BLaER1 treated with 17β-estradiol and CSF1 and Interleukin-3, amounts not matched to agents 10 nM and 100 nM (cell line): ENCODE data around the gene USP3.

Experiments
- H3K27ac ChIP-seq, 11 experiments: shearing (Covaris generic); formaldehyde crosslinking; 2 replicates each; pipeline ENCODE4 v1.8.1; 2022
- H3K27me3 ChIP-seq, 11 experiments: shearing (Covaris generic); formaldehyde crosslinking; 2 replicates each; pipeline ENCODE4 v1.8.1; 2022
- H3K36me3 ChIP-seq, 11 experiments: shearing (Covaris generic); formaldehyde crosslinking; 2 replicates each; pipeline ENCODE4 v1.8.1; 2022
- H3K4me1 ChIP-seq, 10 experiments: shearing (Covaris generic); formaldehyde crosslinking; 2 replicates each; pipeline ENCODE4 v1.8.1; 2022
- H3K4me2 ChIP-seq, 11 experiments: shearing (Covaris generic); formaldehyde crosslinking; 2 replicates each; pipeline ENCODE4 v1.8.1; 2022
- H3K4me3 ChIP-seq, 10 experiments: shearing (Covaris generic); formaldehyde crosslinking; 2 replicates each; pipeline ENCODE4 v1.8.1; 2022
- H3K9ac ChIP-seq, 11 experiments: shearing (Covaris generic); formaldehyde crosslinking; 2 replicates each; pipeline ENCODE4 v1.8.1; 2022
- H3K9me3 ChIP-seq, 11 experiments: shearing (Covaris generic); formaldehyde crosslinking; replicated peaks in 1 of 11; 2 replicates each; pipeline ENCODE4 v1.8.1; 2022
- H4K20me1 ChIP-seq, 11 experiments: shearing (Covaris generic); formaldehyde crosslinking; 2 replicates each; pipeline ENCODE4 v1.8.1; 2022
- Cebpa-rat ChIP-seq, 11 experiments: shearing (Covaris generic); IDR thresholded peaks; 2 replicates each; pipeline ENCODE4 v1.8.1; 2022

The USP3 gene

DNA sequence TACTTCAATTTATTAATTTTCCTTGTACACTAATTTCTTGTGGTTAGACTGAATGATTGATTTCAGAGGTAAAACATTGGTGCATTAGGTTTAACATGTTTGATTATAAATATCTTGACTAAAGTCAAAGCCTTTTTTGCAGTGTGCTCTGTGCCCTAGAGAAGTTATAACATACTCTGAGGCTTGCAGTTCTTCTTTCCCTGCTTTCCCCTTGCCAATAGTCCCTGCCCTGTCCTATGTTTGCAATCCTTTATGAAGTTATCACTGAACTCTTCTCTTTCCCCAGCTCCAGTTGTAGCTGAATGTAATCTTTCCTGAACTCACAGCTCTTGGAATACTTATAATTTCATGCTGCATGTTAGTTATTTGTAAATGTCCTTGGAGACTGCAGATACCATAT, 35.6 kb downstream of the USP3 start:
- peaks cover 27 to 81% (median 47%) of the 10 kb centered on the region in 10 experiments for H3K4me1 ChIP-seq
- no peaks in the 10 kb centered on the region for H3K9me3 ChIP-seq
- H3K9ac ChIP-seq: peak overlapping the region in 1 of 11 experiments; percentile 3; a peak in 1 of 22 replicates
- TF ChIP-seq Cebpa-rat (IDR thresholded peaks at IDR 0.05): no peak
- no peak overlapping the region for H3K27ac ChIP-seq
- H4K20me1 ChIP-seq: peaks cover 89 to 100% (median 99%) of the 10 kb centered on the region in 11 experiments
- peak overlapping the region in 4 of 11 experiments; percentile 6 to 47 (median 38); a peak in 5 of 22 replicates for H3K4me2 ChIP-seq
- no peak overlapping the region for H3K4me3 ChIP-seq
- H3K36me3 ChIP-seq: peaks cover 52 to 90% (median 70%) of the 10 kb centered on the region in 11 experiments
- no peaks in the 10 kb centered on the region for H3K27me3 ChIP-seq

DNA sequence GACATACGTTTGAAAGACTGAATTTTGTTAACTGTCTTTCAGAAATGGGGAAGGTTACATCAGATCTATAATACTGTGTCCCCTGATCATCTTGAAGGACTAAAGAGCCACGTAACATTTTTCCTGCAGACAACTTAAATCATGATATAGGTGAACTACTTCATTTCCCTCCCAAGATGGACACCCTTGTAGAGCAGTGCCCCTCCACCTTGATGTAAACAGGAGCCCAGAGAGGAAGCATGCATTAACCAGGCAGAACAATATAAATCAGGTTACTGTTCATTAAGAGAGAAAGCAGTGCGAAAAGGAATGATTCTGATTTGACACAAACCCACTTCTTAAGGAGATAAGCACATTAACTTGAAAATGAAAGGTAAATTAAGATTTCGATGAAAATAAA, 36.1 kb downstream of the USP3 start:
- peaks cover 89 to 100% (median 99%) of the 10 kb centered on the region in 11 experiments for H4K20me1 ChIP-seq
- H3K9ac ChIP-seq: no peak overlapping the region
- H3K4me1 ChIP-seq: peaks cover 26 to 81% (median 48%) of the 10 kb centered on the region in 10 experiments
- peak overlapping the region in 3 of 11 experiments; percentile 35 to 47 (median 40); a peak in 4 of 22 replicates for H3K4me2 ChIP-seq
- no peak overlapping the region for H3K27ac ChIP-seq
- H3K27me3 ChIP-seq: no peaks in the 10 kb centered on the region
- peaks cover 51 to 90% (median 70%) of the 10 kb centered on the region in 11 experiments for H3K36me3 ChIP-seq
- no peak overlapping the region for H3K4me3 ChIP-seq
- no peaks in the 10 kb centered on the region for H3K9me3 ChIP-seq
- TF ChIP-seq Cebpa-rat (IDR thresholded peaks at IDR 0.05): no peak

DNA sequence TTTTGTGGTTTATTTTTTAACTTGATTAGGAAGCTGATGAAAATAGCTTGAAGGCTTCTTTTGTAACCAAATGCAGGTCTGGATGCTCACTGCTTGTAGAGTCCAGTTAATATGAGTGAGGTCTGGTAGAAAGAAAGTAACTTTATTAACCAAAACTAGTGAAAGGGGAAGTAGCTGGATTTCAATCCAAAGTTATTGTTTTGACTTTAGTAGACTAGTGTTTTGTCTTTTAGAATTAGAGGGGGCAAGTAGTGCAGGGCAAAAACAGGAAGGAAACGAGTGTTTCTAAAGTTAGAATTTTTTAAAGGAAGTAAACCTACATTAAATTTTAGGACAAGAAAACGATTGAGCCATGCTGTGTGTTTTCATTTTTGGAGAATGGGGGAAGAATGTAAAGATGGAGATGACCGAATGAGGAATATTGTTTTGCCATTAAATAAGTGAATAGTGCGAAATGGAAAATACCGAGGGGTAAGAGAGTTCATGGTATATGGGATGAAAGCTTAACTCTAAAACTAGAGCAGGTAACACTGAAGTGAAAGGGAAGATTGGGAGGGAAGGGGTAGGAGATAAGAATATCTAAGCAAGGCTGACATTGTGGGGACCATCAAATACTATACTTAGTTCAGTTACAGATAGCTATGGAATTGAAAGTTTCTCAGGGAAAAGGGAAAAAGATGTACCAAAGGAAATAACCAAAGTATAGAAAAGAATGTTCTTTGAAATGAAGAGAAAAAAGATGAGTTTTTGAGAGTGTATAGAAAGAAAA, 40.0 kb downstream of the USP3 start:
- Histone ChIP-seq H3K9me3 (no peaks in the 10 kb centered on the region), H3K27ac (peak overlapping the region; percentile 29 to 83 (median 64); a peak in 18 of 22 replicates), H3K4me1 (peaks cover 21 to 75% (median 50%) of the 10 kb centered on the region in 10 experiments), H3K4me3 (peak overlapping the region in 9 of 10 experiments; percentile 19 to 48 (median 26); a peak in 11 of 20 replicates), H3K4me2 (peak overlapping the region; percentile 66 to 98 (median 81)), H3K9ac (peak overlapping the region in 7 of 11 experiments; percentile 11 to 63 (median 55); a peak in 10 of 22 replicates), H4K20me1 (peaks cover 80 to 100% (median 97%) of the 10 kb centered on the region in 11 experiments), H3K27me3 (no peaks in the 10 kb centered on the region), H3K36me3 (peaks cover 40 to 86% (median 67%) of the 10 kb centered on the region in 11 experiments; a peak in 21 of 22 replicates)
- no peak for TF ChIP-seq Cebpa-rat (IDR thresholded peaks at IDR 0.05)

DNA sequence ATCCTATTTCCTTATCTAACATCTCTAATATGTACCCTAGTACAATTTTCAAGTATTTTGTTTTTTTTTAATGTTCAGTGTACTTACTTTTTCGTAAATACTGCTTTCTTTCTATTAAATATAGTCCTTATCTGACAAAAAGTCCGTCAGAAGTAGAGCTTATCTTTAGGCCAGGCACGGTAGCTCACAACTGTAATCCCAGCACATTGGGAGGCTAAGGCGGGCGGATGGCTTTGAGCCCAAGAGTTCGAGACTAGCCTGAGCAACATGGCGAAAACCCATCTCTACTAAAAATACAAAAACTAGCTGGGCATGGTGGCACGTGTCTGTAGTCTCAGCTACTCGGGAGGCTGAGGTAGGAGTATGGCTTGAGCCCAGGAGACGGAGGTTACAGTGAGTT, 41.1 kb downstream of the USP3 start:
- H3K27ac ChIP-seq: peak overlapping the region in 5 of 11 experiments; percentile 64 to 83 (median 81); a peak in 9 of 22 replicates

DNA sequence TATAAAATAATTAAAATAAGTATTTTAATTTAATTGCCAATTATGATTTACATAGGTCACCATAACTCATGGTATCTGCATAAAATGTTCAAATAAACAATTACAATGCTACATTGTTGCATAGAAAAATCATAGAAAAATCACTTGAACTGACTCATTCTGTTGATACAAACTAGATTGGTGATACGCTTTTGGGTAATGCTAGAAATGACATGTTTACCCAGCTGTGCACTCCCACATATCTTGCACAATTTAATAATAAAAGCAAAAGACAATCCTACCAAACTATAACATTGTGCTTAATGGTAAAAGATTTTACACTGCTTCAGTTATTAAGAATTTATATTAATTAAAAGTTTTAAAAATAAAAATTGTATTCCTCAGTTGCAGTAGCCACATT, 47.0 kb downstream of the USP3 start:
- Histone ChIP-seq H4K20me1 (peaks cover 92 to 100% (median 98%) of the 10 kb centered on the region in 11 experiments), H3K27ac (no peak overlapping the region), H3K36me3 (peaks cover 59 to 95% (median 85%) of the 10 kb centered on the region in 11 experiments), H3K9me3 (no peaks in the 10 kb centered on the region), H3K4me3 (no peak overlapping the region), H3K27me3 (no peaks in the 10 kb centered on the region), H3K9ac (no peak overlapping the region; a peak in 1 of 22 replicates), H3K4me2 (no peak overlapping the region), H3K4me1 (peaks cover 11 to 29% (median 22%) of the 10 kb centered on the region in 10 experiments; a peak in 18 of 20 replicates)
- TF ChIP-seq Cebpa-rat (IDR thresholded peaks at IDR 0.05): no peak

More for the DNA sequence above, 41.1 kb downstream of the USP3 start:
- Histone ChIP-seq H3K36me3 (peaks cover 35 to 86% (median 66%) of the 10 kb centered on the region in 11 experiments; a peak in 21 of 22 replicates), H4K20me1 (peaks cover 79 to 100% (median 97%) of the 10 kb centered on the region in 11 experiments), H3K27me3 (no peaks in the 10 kb centered on the region), H3K9me3 (no peaks in the 10 kb centered on the region), H3K9ac (no peak overlapping the region; a peak in 2 of 22 replicates), H3K4me3 (no peak overlapping the region), H3K4me2 (peak overlapping the region in 5 of 11 experiments; percentile 83 to 98 (median 91); a peak in 10 of 22 replicates), H3K4me1 (peaks cover 21 to 66% (median 46%) of the 10 kb centered on the region in 10 experiments)
- no peak for TF ChIP-seq Cebpa-rat (IDR thresholded peaks at IDR 0.05)

DNA sequence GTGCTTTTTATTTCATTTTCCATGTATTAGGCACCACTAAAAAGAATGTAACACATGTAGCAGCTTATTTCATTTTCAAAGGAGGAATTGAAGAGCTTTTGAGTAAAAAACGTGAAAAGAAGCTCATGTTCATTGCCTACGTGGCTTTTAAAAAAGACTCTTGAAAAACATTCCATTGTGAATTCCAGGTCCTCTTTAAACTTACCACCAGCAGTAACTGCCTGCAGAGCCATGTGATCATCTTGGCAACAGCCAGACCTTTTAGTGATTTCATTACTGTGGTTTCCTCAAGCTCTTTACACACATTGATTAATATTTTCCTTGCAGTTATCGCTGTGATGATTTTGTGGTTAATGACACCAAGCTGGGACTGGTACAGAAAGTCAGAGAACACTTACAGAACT, 49.0 kb downstream of the USP3 start:
- Histone ChIP-seq H3K36me3 (peaks cover 66 to 99% (median 88%) of the 10 kb centered on the region in 11 experiments), H3K4me3 (no peak overlapping the region), H3K9ac (no peak overlapping the region; a peak in 1 of 22 replicates), H3K4me1 (peaks cover 0 to 22% (median 14%) of the 10 kb centered on the region in 10 experiments; a peak in 15 of 20 replicates), H4K20me1 (peaks cover 87 to 100% (median 99%) of the 10 kb centered on the region in 11 experiments), H3K4me2 (peak overlapping the region in 5 of 11 experiments; percentile 3 to 48 (median 8); a peak in 5 of 22 replicates), H3K27me3 (no peaks in the 10 kb centered on the region), H3K27ac (peak overlapping the region in 1 of 11 experiments; percentile 33; a peak in 1 of 22 replicates), H3K9me3 (no peaks in the 10 kb centered on the region)
- no peak for TF ChIP-seq Cebpa-rat (IDR thresholded peaks at IDR 0.05)

DNA sequence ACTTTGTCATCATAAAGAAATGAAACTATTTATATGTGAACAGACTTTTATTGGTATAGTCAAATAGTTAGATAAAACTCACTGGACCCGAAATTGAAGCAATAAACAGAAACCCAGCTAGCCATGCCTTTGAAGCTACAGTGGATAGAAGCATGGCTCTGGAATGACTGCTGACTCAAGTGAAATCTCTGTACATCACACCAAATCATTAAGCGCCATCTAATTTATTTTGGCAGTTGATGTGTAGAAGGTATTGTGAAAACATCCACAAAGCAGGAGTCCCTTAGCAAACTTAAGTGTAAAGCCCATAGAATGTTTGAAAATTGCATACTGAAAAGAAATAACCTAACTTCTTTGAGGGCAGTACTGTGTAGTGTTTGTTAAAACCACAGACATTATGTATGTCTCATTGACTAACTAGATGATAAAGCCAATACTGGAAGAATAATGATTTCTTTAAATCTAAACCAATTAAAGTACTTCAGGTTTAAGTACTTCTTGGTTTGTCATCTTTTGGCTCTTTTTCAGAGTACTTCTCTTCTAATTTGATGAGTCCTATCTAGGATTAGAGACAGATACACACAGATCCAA, 50.0 kb downstream of the USP3 start:
- H3K4me1 ChIP-seq: peaks cover 0 to 22% (median 14%) of the 10 kb centered on the region in 10 experiments; a peak in 15 of 20 replicates
- H3K9ac ChIP-seq: no peak overlapping the region
- no peak for TF ChIP-seq Cebpa-rat (IDR thresholded peaks at IDR 0.05)
- no peak overlapping the region for H3K4me2 ChIP-seq
- H3K27me3 ChIP-seq: no peaks in the 10 kb centered on the region
- peaks cover 73 to 99% (median 94%) of the 10 kb centered on the region in 11 experiments for H3K36me3 ChIP-seq
- H3K9me3 ChIP-seq: no peaks in the 10 kb centered on the region
- H3K4me3 ChIP-seq: no peak overlapping the region
- H4K20me1 ChIP-seq: peaks cover 85 to 100% (median 98%) of the 10 kb centered on the region in 11 experiments
- no peak overlapping the region for H3K27ac ChIP-seq

DNA sequence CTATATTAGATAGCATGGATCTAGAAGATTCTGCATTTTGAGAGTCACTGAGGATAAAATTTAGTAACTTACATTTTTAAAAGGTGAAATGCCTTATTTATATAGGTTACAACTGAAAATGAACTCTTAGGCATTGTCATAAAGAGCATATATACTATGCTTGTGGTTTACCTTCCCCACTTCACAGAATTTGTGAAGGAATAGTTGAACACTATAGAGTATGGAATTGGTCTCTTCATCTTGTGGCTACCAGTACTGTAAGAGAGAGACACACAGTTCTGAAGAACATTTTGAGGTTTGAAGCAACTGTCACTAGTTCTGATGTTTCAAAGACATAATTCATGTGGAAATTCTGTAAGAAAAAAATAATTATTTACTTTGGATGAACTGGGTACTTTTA, 51.1 kb downstream of the USP3 start:
- H3K27me3 ChIP-seq: no peaks in the 10 kb centered on the region
- peaks cover 0 to 22% (median 14%) of the 10 kb centered on the region in 10 experiments; a peak in 14 of 20 replicates for H3K4me1 ChIP-seq
- no peak for TF ChIP-seq Cebpa-rat (IDR thresholded peaks at IDR 0.05)
- no peak overlapping the region for H3K4me2 ChIP-seq
- H3K9ac ChIP-seq: no peak overlapping the region
- no peak overlapping the region for H3K4me3 ChIP-seq
- H4K20me1 ChIP-seq: peaks cover 76 to 100% (median 98%) of the 10 kb centered on the region in 11 experiments
- H3K9me3 ChIP-seq: no peaks in the 10 kb centered on the region
- peaks cover 78 to 99% (median 94%) of the 10 kb centered on the region in 11 experiments for H3K36me3 ChIP-seq
- H3K27ac ChIP-seq: no peak overlapping the region
